Lung (tissue), 12 donors: ENCODE results near the gene NDE1. TPM values are rescaled to one million over a fixed set of nuclear protein-coding genes. Genes with fewer than 3 reads are reported as not detected.
"Not testable (repeated sequence)": the region's sequence is repeated elsewhere in the genome, so short reads cannot be mapped to it uniquely, and the experiment has no call there.

Experiments used
- ATAC-seq: fragments of 200-7000 bp; cut with Tn5 transposase; one replicate; pipeline ENCODE4 v1.9.1; 2020; ENCODE audit warnings: moderate number of reproducible peaks; ENCODE audit not compliant: insufficient read depth, low FRiP score
- DNase-seq, 3 donors: peaks; one replicate each; pipeline ENCODE4 v3.0.0-alpha.2; 2013 to 2017
- H3K27ac ChIP-seq, 2 donors: one replicate each; pipeline ENCODE4 v1.5.1; 2013; ENCODE audit warnings: mild to moderate bottlenecking in 2 of 2, moderate library complexity in 2 of 2, control low read depth in 1 of 2, inconsistent platforms in 1 of 2, low read depth in 1 of 2, low read length in 1 of 2
- H3K27me3 ChIP-seq, 3 donors: one replicate each; pipeline ENCODE4 v1.5.1; 2013; ENCODE audit warnings: low read length in 2 of 3; ENCODE audit not compliant: control insufficient read depth in 3 of 3, insufficient read depth in 3 of 3
- H3K36me3 ChIP-seq, 4 donors: one replicate each; pipeline ENCODE4 v1.5.1; 2013; ENCODE audit warnings: low read length in 4 of 4, mild to moderate bottlenecking in 1 of 4, moderate library complexity in 1 of 4; ENCODE audit not compliant: control insufficient read depth in 4 of 4, insufficient read depth in 4 of 4
- H3K4me1 ChIP-seq, 5 donors: one replicate each; pipeline ENCODE4 v1.5.1; 2013; ENCODE audit warnings: low read length in 5 of 5, mild to moderate bottlenecking in 2 of 5, moderate library complexity in 1 of 5; ENCODE audit not compliant: control insufficient read depth in 5 of 5, insufficient read depth in 5 of 5
- H3K4me3 ChIP-seq: one replicate; pipeline ENCODE4 v1.5.1; 2013; ENCODE audit warnings: mild to moderate bottlenecking, control low read depth, moderate library complexity
- H3K9ac ChIP-seq, 2 donors: one replicate each; pipeline ENCODE4 v1.5.1; 2013; ENCODE audit warnings: low read length in 2 of 2, control low read depth in 1 of 2; ENCODE audit not compliant: insufficient read depth in 1 of 2
- H3K9me3 ChIP-seq, 4 donors: one replicate each; pipeline ENCODE4 v1.5.1; 2013; ENCODE audit warnings: low read length in 3 of 4, mild to moderate bottlenecking in 1 of 4, moderate library complexity in 1 of 4; ENCODE audit not compliant: control insufficient read depth in 4 of 4, insufficient read depth in 3 of 4
- CTCF ChIP-seq: IDR thresholded peaks from 2 replicates; pipeline ENCODE4 v1.5.1; 2012; ENCODE audit warnings: mild to moderate bottlenecking; ENCODE audit errors: control extremely low read depth, extremely low read depth
- WGBS, 2 donors: extraction: QIAGEN DNeasy Blood & Tissue Kit; methylation state at CpG; one replicate each; pipeline ENCODE4 v1.1.7; 2013; 5-methylcytosine and 5-hydroxymethylcytosine counted together
- polyA plus RNA-seq, 2 donors: library from polyadenylated mRNA; stranded (reverse); fragments of 200-250 nt; gene quantifications; one replicate each; pipeline ENCODE4 v1.2.1, GENCODE V29; 2013
- total RNA-seq, 2 donors: library from RNA; depleted of rRNA in 1 of 2; stranded (reverse); fragments of >200 nt in 1 of 2; gene quantifications; one replicate each; pipeline ENCODE4 v1.2.1, GENCODE V29; 2014 to 2021
- donor health status: control.
- donor health status: control.
- donor health status: Bipolar disorder and iron deficiency.
- donor health status: healthy.
- donor health status: DM: yes; HTN: yes; CAD: no.

The NDE1 gene
- total and polyA plus RNA-seq, 4 donors: 7.4 to 46.8 (median 22.5) TPM

GRCh38 chr16:15721018-15721417, 71.0 kb downstream of the NDE1 start:
- Histone ChIP-seq H3K27ac (no peak overlapping the region), H3K36me3 (peaks cover 3 to 52% (median 9%) of the 10 kb centered on the region in 4 donors)
- 95 to 96% methylated on average over 14 of the region's 14 CpGs for WGBS, 2 donors

GRCh38 chr16:15723808-15724207, 73.8 kb downstream of the NDE1 start:
- ATAC-seq: no peak
- no peaks in the 10 kb centered on the region for H3K27me3 ChIP-seq

More at GRCh38 chr16:15721018-15721417, 71.0 kb downstream of the NDE1 start:
- Histone ChIP-seq H3K27me3 (no peaks in the 10 kb centered on the region), H3K9ac (no peak overlapping the region), H3K4me1 (no peaks in the 10 kb centered on the region), H3K9me3 (no peaks in the 10 kb centered on the region), H3K4me3 (no peak overlapping the region)
- TF ChIP-seq CTCF: no peak
- DNase-seq: no peak
- ATAC-seq: no peak

GRCh38 chr16:15725641-15726240, 75.7 kb downstream of the NDE1 start:
- ATAC-seq (no peak), DNase-seq (no peak)
- no peak for TF ChIP-seq CTCF
- Histone ChIP-seq H3K27me3 (no peaks in the 10 kb centered on the region), H3K9ac (no peak overlapping the region), H3K9me3 (no peaks in the 10 kb centered on the region), H3K27ac (no peak overlapping the region), H3K36me3 (peaks cover 3 to 30% (median 7%) of the 10 kb centered on the region in 4 donors), H3K4me1 (no peaks in the 10 kb centered on the region), H3K4me3 (no peak overlapping the region)
- WGBS, 2 donors: 96 to 99% methylated on average over 5 of the region's 5 CpGs

More at GRCh38 chr16:15723808-15724207, 73.8 kb downstream of the NDE1 start:
- 94 to 98% methylated on average over 7 of the region's 7 CpGs for WGBS, 2 donors
- Histone ChIP-seq H3K4me1 (no peaks in the 10 kb centered on the region), H3K9me3 (no peaks in the 10 kb centered on the region), H3K4me3 (no peak overlapping the region), H3K36me3 (peaks cover 3 to 42% (median 7%) of the 10 kb centered on the region in 4 donors), H3K9ac (no peak overlapping the region), H3K27ac (no peak overlapping the region)
- no peak for TF ChIP-seq CTCF
- no peak for DNase-seq

GRCh38 chr16:15726715-15727114, 76.7 kb downstream of the NDE1 start:
- peaks cover 3 to 23% (median 7%) of the 10 kb centered on the region in 4 donors for H3K36me3 ChIP-seq
- H3K27ac ChIP-seq: no peak overlapping the region
- H3K4me3 ChIP-seq: no peak overlapping the region
- 91 to 95% methylated on average over 18 of the region's 18 CpGs for WGBS, 2 donors
- no peak for DNase-seq
- no peak for TF ChIP-seq CTCF
- no peak overlapping the region for H3K9ac ChIP-seq
- no peak for ATAC-seq
- no peaks in the 10 kb centered on the region for H3K27me3 ChIP-seq
- no peaks in the 10 kb centered on the region for H3K4me1 ChIP-seq
- no peaks in the 10 kb centered on the region for H3K9me3 ChIP-seq

- H3K36me3 ChIP-seq: peaks cover 3 to 19% (median 6%) of the 10 kb centered on the region in 4 donors
- not testable (repeated sequence) for H3K27me3 ChIP-seq, H3K27ac ChIP-seq, H3K4me1 ChIP-seq, DNase-seq, ATAC-seq, H3K9me3 ChIP-seq, H3K9ac ChIP-seq, H3K4me3 ChIP-seq
- WGBS, 2 donors: 95% methylated on average over 5 of the region's 5 CpGs
These were observed 77.7 kb downstream of the NDE1 start for GRCh38 chr16:15727697-15728096.
